Upper lobe of left lung (tissue), 6 donors: ENCODE measurements around the gene PRPS2. TPM values are rescaled to one million over a fixed set of nuclear protein-coding genes. Genes with fewer than 3 reads are reported as not detected.
A peak's percentile ranks its signal among the peaks of the same experiment; 100 is the strongest.

Experiments
- ATAC-seq, 2 donors: fragments of 200-7000 bp; cut with Tn5 transposase; one replicate each; pipeline ENCODE4 v1.9.1; 2022; ENCODE audit warnings: mild to moderate bottlenecking in 2 of 2, moderate library complexity in 2 of 2; ENCODE audit not compliant: low FRiP score in 2 of 2
- DNase-seq, 2 donors: peaks; one replicate each; pipeline ENCODE4 v3.0.0-alpha.2; 2019 to 2020
- H3K27ac ChIP-seq, 4 donors: fragments of 200-600 bp; sonication (generic); one replicate each; pipeline ENCODE4 v1.5.1; 2016 to 2019
- H3K27me3 ChIP-seq, 4 donors: fragments of 200-600 bp; sonication (generic); one replicate each; pipeline ENCODE4 v1.5.1; 2017 to 2019
- H3K36me3 ChIP-seq, 4 donors: fragments of 200-600 bp; sonication (generic); one replicate each; pipeline ENCODE4 v1.5.1; 2016 to 2019
- H3K4me1 ChIP-seq, 4 donors: fragments of 200-600 bp; sonication (generic); one replicate each; pipeline ENCODE4 v1.5.1; 2018 to 2019
- H3K4me3 ChIP-seq, 4 donors: fragments of 200-600 bp; sonication (generic); one replicate each; pipeline ENCODE4 v1.5.1; 2017 to 2019; ENCODE audit warnings: mild to moderate bottlenecking in 2 of 4, moderate library complexity in 1 of 4
- H3K9me3 ChIP-seq, 4 donors: fragments of 200-600 bp; sonication (generic); one replicate each; pipeline ENCODE4 v1.5.1; 2018 to 2019
- EP300 ChIP-seq, 4 donors: sonication (generic); formaldehyde crosslinking; IDR thresholded peaks; one replicate each; pipeline ENCODE4 v1.5.1; 2017; ENCODE audit warnings: antibody characterized with exemption in 4 of 4, control low read depth in 2 of 4
- POLR2A ChIP-seq, 4 donors: fragments of 450-650 bp; IDR thresholded peaks; one replicate each; pipeline ENCODE4 v1.5.1; 2016 to 2017; ENCODE audit warnings: antibody characterized with exemption in 4 of 4, mild to moderate bottlenecking in 2 of 4
- POLR2AphosphoS5 ChIP-seq, 2 donors: sonication (generic); formaldehyde crosslinking; IDR thresholded peaks; one replicate each; pipeline ENCODE4 v1.5.1; 2017; ENCODE audit warnings: antibody characterized with exemption in 2 of 2
- WGBS, 2 donors: methylation state at CpG; one replicate each; pipeline ENCODE4 v1.1.5; 2017 to 2018; 5-methylcytosine and 5-hydroxymethylcytosine counted together
- total RNA-seq, 6 donors: library from RNA; depleted of rRNA in 4 of 6; stranded (reverse); fragments of >200 nt in 4 of 6; gene quantifications; one replicate each; pipeline versions ENCODE4 v1.1.0 to v1.2.1, GENCODE V29; 2016 to 2021
- TF ChIP-seq, protein P1 (sequence below), 6 experiments: fragments of 450-650 bp in 4 of 6; fragments of 200-600 bp in 2 of 6; sonication (generic) in 2 of 6; IDR thresholded peaks; one replicate each; pipeline ENCODE4 v1.5.1; 2016 to 2019; ENCODE audit warnings: antibody characterized with exemption in 6 of 6
- donor health status: DM: no; HTN: no; CAD: no; lungs with moderate emphysema.
- donor health status: DM: no; HTN: yes; CAD: no; lungs with severe emphysema.

Gene PRPS2
- total RNA-seq, 6 donors from 2014 or later = 5.2 to 27.4 (median 22.6) TPM

- Histone ChIP-seq H3K27ac (no peak overlapping the region), H3K36me3 (no peaks in the 10 kb centered on the region), H3K27me3 (no peaks in the 10 kb centered on the region), H3K4me3 (no peak overlapping the region), H3K9me3 (no peaks in the 10 kb centered on the region), H3K4me1 (no peaks in the 10 kb centered on the region)
- ATAC-seq (no peak), DNase-seq (no peak)
- WGBS, 2 donors = 65 to 92% methylated on average over 3 of the region's 3 CpGs
- TF ChIP-seq, protein P1, sequence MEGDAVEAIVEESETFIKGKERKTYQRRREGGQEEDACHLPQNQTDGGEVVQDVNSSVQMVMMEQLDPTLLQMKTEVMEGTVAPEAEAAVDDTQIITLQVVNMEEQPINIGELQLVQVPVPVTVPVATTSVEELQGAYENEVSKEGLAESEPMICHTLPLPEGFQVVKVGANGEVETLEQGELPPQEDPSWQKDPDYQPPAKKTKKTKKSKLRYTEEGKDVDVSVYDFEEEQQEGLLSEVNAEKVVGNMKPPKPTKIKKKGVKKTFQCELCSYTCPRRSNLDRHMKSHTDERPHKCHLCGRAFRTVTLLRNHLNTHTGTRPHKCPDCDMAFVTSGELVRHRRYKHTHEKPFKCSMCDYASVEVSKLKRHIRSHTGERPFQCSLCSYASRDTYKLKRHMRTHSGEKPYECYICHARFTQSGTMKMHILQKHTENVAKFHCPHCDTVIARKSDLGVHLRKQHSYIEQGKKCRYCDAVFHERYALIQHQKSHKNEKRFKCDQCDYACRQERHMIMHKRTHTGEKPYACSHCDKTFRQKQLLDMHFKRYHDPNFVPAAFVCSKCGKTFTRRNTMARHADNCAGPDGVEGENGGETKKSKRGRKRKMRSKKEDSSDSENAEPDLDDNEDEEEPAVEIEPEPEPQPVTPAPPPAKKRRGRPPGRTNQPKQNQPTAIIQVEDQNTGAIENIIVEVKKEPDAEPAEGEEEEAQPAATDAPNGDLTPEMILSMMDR (IDR thresholded peaks at IDR 0.05) = no peak
- no peak for TF ChIP-seq EP300 (IDR thresholded peaks at IDR 0.05)
- no peak for TF ChIP-seq POLR2A (IDR thresholded peaks at IDR 0.05)
- TF ChIP-seq POLR2AphosphoS5 (IDR thresholded peaks at IDR 0.05) = no peak
These were observed 32.9 kb upstream of the PRPS2 start for GRCh38 chrX:12758291-12758690.

GRCh38 chrX:12767856-12768255, 23.4 kb upstream of the PRPS2 start:
- no peak overlapping the region for H3K4me3 ChIP-seq
- no peak overlapping the region for H3K27ac ChIP-seq
- 27 to 43% methylated on average over 1 to 2 of the region's 2 CpGs for WGBS, 2 donors
- H3K27me3 ChIP-seq = no peaks in the 10 kb centered on the region
- DNase-seq (no peak), ATAC-seq (no peak)
- H3K36me3 ChIP-seq = no peaks in the 10 kb centered on the region
- H3K4me1 ChIP-seq = no peaks in the 10 kb centered on the region
- TF ChIP-seq, protein P1 (IDR thresholded peaks at IDR 0.05) = no peak
- TF ChIP-seq EP300 (IDR thresholded peaks at IDR 0.05) (no peak), POLR2A (IDR thresholded peaks at IDR 0.05) (no peak), POLR2AphosphoS5 (IDR thresholded peaks at IDR 0.05) (no peak)
- H3K9me3 ChIP-seq = no peaks in the 10 kb centered on the region

- TF ChIP-seq EP300 (IDR thresholded peaks at IDR 0.05) (no peak), POLR2AphosphoS5 (IDR thresholded peaks at IDR 0.05) (no peak), POLR2A (IDR thresholded peaks at IDR 0.05) (no peak)
- TF ChIP-seq, protein P1 (IDR thresholded peaks at IDR 0.05) = no peak
- no peak for DNase-seq
- no peak overlapping the region for H3K4me3 ChIP-seq
- no peak overlapping the region for H3K27ac ChIP-seq
- no peaks in the 10 kb centered on the region for H3K9me3 ChIP-seq
- no peaks in the 10 kb centered on the region for H3K27me3 ChIP-seq
- no peaks in the 10 kb centered on the region for H3K36me3 ChIP-seq
- no peaks in the 10 kb centered on the region for H3K4me1 ChIP-seq
- WGBS, 2 donors = 91 to 97% methylated on average over 4 of the region's 4 CpGs
- ATAC-seq = no peak
These were observed 22.7 kb upstream of the PRPS2 start for GRCh38 chrX:12768491-12768890.

DNA sequence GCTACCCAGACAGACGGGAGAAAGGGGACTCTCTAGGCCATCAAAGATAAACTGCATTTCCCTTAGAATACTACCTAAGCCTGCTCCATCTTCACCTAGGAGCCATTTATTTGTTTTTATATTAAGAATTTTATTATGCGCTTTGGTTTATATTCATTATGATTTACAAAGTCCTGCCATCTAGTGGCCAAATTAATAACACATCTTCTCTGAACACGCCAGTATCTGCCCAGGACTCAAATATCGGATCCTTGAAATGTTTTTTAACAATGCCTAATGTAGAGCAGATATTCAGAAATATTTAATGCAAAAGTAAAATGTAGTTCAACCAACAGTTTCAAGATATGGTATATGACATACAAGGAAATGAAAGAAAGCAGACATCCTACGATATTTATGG, 20.8 kb upstream of the PRPS2 start:
- WGBS, 2 donors = 37 to 44% methylated on average over 4 to 5 of the region's 5 CpGs
- no peak overlapping the region for H3K27ac ChIP-seq
- H3K4me3 ChIP-seq = no peak overlapping the region
- H3K36me3 ChIP-seq = no peaks in the 10 kb centered on the region
- ATAC-seq (peak in 1 of 2 donors; percentile 51), DNase-seq (no peak)
- H3K9me3 ChIP-seq = no peaks in the 10 kb centered on the region
- no peaks in the 10 kb centered on the region for H3K27me3 ChIP-seq
- no peaks in the 10 kb centered on the region for H3K4me1 ChIP-seq
- TF ChIP-seq POLR2AphosphoS5 (IDR thresholded peaks at IDR 0.05) (no peak), EP300 (IDR thresholded peaks at IDR 0.05) (no peak), POLR2A (IDR thresholded peaks at IDR 0.05) (no peak)
- TF ChIP-seq, protein P1 (IDR thresholded peaks at IDR 0.05) = peak in 4 of 6 experiments; percentile 21 to 48 (median 30)

DNA sequence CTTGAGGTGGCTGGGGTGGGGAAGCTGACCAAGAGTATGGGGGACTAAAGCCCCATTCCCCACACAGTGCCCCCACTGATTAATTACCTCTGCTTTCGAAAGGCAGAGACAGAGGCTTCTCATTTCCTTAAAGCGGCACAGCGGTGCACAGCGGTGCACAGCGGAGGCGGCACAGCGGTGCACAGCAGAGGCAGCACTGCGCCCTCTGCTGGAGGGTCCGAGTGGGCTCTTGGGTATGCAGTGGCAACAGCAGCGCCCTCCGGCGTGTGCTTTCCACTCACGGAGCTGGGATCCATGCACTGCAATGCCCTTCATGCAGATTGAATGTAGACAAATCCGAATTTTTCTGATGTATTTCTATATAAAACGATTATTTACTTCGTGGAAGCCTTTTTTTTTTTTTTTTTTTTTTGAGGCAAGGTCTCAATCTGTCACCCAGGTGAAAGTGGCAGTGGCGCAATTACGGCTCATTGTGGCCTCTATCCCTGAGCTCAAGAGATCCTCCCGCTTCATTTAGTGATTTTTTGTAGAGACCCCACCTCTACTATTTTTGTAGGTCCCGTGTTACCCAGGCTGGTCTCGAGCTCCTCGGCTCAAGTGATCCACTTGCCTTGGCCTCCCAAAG, 19.7 kb upstream of the PRPS2 start:
- Histone ChIP-seq H3K9me3 (no peaks in the 10 kb centered on the region), H3K27me3 (no peaks in the 10 kb centered on the region), H3K4me1 (no peaks in the 10 kb centered on the region), H3K4me3 (no peak overlapping the region), H3K36me3 (no peaks in the 10 kb centered on the region), H3K27ac (no peak overlapping the region)
- DNase-seq = peak; percentile 55 to 60
- no peak for TF ChIP-seq POLR2AphosphoS5 (IDR thresholded peaks at IDR 0.05)
- TF ChIP-seq, protein P1 (IDR thresholded peaks at IDR 0.05) = peak in 5 of 6 experiments; percentile 25 to 50 (median 38)
- 39 to 45% methylated on average over 16 to 22 of the region's 22 CpGs for WGBS, 2 donors
- ATAC-seq = peak; percentile 86 to 87
